GM10266 (cell line): Measurements from ENCODE around the gene CC2D2A.
"Not testable (repeated sequence)": the region's sequence is repeated elsewhere in the genome, so short reads cannot be mapped to it uniquely, and the experiment has no call there.

Experiments
- DNase-seq: peaks from one replicate; pipeline ENCODE4 v3.0.0; 2012; ENCODE audit errors: extremely low spot score
- TF ChIP-seq, protein P1 (sequence below): IDR thresholded peaks from 2 replicates; pipeline ENCODE4 v1.5.1; 2012; ENCODE audit warnings: mild to moderate bottlenecking, low read depth; ENCODE audit not compliant: control insufficient read depth, insufficient read depth; ENCODE audit errors: missing control alignments

CC2D2A gene

DNA sequence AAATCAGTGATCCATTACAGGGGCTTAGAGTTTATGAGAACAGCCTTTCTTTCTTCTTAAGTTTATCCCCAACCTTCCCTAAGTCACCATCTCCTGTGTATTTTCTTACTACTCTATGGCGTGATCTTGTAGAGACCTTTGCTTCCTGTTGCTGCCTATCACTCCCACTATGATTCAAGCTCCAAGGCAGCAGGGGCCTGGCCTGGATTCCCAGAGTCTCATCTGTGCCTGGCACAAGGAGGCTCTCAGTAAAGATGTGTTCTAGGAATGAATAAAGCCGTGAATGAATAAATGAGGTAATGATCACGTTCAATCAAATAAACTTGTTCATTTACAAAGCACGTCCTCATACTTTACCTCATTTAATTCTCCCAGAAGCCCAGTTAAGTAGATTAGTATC, 45.4 kb downstream of the CC2D2A start:
- no peak for DNase-seq

DNA sequence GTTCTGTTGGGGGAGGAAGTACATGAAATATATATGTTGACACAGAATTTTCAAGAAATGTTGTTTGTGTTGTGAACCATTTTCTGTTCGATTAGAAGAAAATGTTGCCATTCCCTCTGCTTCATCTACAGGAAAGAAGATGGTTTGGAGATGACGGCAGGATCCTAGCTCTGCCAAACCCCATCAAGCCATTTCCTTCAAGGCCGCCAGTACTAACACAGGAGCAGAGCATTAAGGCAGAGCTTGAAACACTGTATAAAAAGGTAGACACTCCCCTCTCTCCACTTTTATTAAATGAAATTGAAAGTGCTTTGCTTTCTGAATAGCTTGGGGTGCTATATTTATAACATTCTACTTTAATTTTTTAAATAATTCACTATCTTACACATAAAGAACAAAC, 46.8 kb downstream of the CC2D2A start:
- TF ChIP-seq, protein P1, sequence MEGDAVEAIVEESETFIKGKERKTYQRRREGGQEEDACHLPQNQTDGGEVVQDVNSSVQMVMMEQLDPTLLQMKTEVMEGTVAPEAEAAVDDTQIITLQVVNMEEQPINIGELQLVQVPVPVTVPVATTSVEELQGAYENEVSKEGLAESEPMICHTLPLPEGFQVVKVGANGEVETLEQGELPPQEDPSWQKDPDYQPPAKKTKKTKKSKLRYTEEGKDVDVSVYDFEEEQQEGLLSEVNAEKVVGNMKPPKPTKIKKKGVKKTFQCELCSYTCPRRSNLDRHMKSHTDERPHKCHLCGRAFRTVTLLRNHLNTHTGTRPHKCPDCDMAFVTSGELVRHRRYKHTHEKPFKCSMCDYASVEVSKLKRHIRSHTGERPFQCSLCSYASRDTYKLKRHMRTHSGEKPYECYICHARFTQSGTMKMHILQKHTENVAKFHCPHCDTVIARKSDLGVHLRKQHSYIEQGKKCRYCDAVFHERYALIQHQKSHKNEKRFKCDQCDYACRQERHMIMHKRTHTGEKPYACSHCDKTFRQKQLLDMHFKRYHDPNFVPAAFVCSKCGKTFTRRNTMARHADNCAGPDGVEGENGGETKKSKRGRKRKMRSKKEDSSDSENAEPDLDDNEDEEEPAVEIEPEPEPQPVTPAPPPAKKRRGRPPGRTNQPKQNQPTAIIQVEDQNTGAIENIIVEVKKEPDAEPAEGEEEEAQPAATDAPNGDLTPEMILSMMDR, result no peak
- no peak for DNase-seq

More for the DNA sequence above, 45.4 kb downstream of the CC2D2A start:
- TF ChIP-seq, protein P1, result no peak

DNA sequence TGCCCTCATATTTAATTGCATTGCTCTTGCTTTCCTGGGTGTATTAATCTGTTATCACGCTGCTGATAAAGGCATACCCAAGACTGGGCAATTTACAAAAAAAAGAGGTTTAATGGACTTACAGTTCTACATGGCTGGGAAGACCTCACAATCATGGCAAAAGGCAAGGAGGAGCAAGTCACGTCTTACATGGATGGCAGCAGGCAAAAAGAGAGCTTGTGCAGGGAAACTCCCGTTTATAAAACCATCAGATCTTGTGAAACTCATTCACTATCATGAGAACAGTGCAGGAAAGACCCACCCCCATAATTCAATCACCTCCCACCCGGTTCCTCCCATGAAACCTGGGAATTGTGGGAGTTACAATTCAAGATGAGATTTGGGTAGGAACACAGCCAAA, 48.0 kb downstream of the CC2D2A start:
- DNase-seq, result not testable (repeated sequence)

DNA sequence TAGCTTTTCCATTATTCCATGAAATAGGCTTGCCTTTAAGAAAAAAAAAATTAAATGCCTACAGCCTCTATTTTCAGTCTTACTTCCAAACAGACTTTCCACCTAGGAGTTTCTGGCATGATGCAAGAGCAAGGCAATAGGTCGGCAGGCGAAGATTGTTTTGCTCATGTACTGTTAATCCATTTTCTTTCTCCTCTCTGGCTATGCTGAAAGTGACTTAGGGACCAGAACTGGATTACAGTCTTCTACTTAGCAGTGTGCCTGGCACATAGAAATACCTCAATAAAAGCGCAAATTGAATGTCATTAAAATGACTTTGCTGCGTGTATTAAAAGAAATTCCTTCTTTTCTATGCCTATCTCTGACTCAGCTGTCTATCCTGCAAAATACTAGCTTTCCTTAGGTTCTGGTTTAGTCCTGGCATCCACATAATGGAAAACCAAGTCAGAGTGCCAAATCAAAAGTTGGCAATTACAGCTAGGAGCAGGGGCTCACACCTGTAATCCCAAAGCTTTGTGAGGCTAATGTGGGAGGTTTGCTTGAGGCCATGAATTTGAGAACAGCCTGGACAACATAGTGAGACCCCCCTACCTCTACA, 51.9 kb downstream of the CC2D2A start:
- TF ChIP-seq, protein P1, result no peak
- DNase-seq, result no peak

DNA sequence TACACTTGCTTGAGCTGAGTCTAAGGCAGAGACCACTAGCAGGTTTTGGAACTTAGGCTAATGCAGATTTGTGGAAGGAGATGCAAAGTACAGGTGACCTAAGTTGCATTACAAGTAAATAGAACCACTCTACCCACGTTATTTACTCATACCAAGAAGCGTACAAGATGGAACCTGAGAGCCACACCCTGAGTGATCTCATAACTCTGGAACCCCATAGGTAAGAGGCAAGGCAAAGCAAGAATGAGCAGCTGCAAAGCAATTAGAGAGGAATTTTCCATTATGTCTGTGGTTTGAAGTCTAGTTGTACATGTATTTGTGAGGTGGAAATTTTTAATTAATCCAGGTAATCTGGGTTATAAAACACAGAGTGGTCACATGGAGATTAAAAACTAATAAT, 55.4 kb downstream of the CC2D2A start:
- TF ChIP-seq, protein P1, result no peak
- DNase-seq, result no peak

DNA sequence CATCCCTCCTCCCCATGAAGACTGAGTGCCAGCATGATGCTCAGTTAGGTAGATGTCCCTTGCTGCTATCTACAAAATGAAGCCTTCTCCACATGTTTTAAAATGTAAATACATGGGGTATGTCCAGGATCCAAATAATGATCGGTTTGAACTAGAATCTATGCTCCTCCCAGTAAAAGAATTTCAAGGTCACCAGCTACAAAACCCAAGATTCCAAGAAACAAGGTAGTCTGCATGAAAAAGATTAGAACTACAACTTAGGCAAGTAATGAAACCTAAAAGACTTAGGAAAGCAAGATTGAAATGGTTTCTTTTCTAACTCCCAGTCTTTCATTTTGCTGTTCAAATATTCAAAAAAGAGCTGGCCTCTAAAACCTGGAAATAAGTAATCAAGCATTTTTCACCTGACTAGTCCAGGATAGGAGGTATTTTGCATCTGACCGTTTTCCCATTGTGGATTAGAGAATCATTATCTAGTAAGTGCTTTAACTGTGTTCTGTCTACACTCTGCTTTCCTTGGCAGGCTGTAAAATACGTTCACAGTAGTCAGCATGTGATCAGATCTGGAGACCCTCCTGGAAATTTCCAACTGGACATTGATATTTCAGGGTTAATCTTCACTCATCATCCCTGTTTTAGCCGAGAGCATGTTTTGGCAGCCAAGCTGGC, 57.4 kb downstream of the CC2D2A start:
- TF ChIP-seq, protein P1, result no peak
- no peak for DNase-seq

DNA sequence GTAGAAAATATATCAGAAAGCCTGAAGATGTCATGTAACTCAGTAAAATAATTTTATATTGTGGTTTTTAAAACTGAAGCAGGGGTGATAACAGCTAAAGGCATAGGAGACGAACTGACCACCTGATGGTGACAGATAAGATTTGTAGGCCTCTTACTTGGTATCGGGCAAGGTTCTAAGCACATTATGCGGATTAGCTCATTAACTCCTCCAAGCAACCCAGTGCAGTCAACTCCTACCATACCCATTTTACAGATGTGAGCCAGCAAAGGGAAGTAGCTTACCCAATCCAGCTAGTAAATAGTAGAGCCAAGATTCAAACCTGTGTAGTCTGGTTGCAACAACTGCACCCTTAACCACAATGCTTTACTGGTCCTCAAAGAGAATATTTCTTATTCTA, 62.1 kb downstream of the CC2D2A start:
- DNase-seq, result no peak
- TF ChIP-seq, protein P1, result no peak
